Mucosa of rectum (tissue), 2 donors: ENCODE data around the gene VWC2.

Source experiments
- H3K27ac ChIP-seq, 2 donors: one replicate each; pipeline ENCODE4 v1.7.0; 2013; ENCODE audit warnings: inconsistent platforms in 2 of 2, low read depth in 2 of 2, low read length in 2 of 2
- H3K27me3 ChIP-seq, 2 donors: one replicate each; pipeline ENCODE4 v1.7.0; 2013; ENCODE audit warnings: low read length in 2 of 2; ENCODE audit not compliant: control insufficient read depth in 2 of 2, insufficient read depth in 2 of 2
- H3K36me3 ChIP-seq, 2 donors: one replicate each; pipeline ENCODE4 v1.7.0; 2013; ENCODE audit warnings: low read length in 2 of 2; ENCODE audit not compliant: control insufficient read depth in 2 of 2, insufficient read depth in 2 of 2
- H3K4me1 ChIP-seq, 2 donors: one replicate each; pipeline ENCODE4 v1.7.0; 2013; ENCODE audit warnings: low read length in 2 of 2, mild to moderate bottlenecking in 1 of 2; ENCODE audit not compliant: control insufficient read depth in 2 of 2, insufficient read depth in 2 of 2
- H3K4me3 ChIP-seq, 2 donors: one replicate each; pipeline ENCODE4 v1.7.0; 2013; ENCODE audit warnings: low read length in 2 of 2
- H3K9ac ChIP-seq, 2 donors: one replicate each; pipeline ENCODE4 v1.7.0; 2013; ENCODE audit warnings: low read length in 2 of 2, low read depth in 1 of 2, mild to moderate bottlenecking in 1 of 2
- H3K9me3 ChIP-seq, 2 donors: one replicate each; pipeline ENCODE4 v1.7.0; 2013; ENCODE audit warnings: low read length in 2 of 2; ENCODE audit not compliant: control insufficient read depth in 2 of 2
- donor health status: healthy.
- donor health status: Normal muscosa, but diverticular disease.

Gene VWC2

GRCh38 chr7:49780953-49781352 lies 7.5 kb downstream of the VWC2 start:
- H3K4me3 ChIP-seq = no peak overlapping the region
- H3K9ac ChIP-seq = no peak overlapping the region
- no peaks in the 10 kb centered on the region for H3K9me3 ChIP-seq
- no peak overlapping the region for H3K27ac ChIP-seq
- H3K27me3 ChIP-seq = peaks cover 1 to 2% of the 10 kb centered on the region in 2 donors
- peaks cover 0 to 1% of the 10 kb centered on the region in 2 donors for H3K4me1 ChIP-seq
- H3K36me3 ChIP-seq = no peaks in the 10 kb centered on the region

GRCh38 chr7:49781996-49782395 lies 8.6 kb downstream of the VWC2 start:
- Histone ChIP-seq H3K36me3 (no peaks in the 10 kb centered on the region), H3K4me1 (no peaks in the 10 kb centered on the region), H3K27me3 (no peaks in the 10 kb centered on the region)

GRCh38 chr7:49783446-49783845 lies 10.0 kb downstream of the VWC2 start:
- Histone ChIP-seq H3K27me3 (no peaks in the 10 kb centered on the region), H3K4me3 (no peak overlapping the region), H3K9ac (no peak overlapping the region), H3K36me3 (no peaks in the 10 kb centered on the region), H3K27ac (no peak overlapping the region), H3K4me1 (no peaks in the 10 kb centered on the region), H3K9me3 (no peaks in the 10 kb centered on the region)

More at GRCh38 chr7:49781996-49782395, 8.6 kb downstream of the VWC2 start:
- H3K9ac ChIP-seq = no peak overlapping the region
- no peak overlapping the region for H3K4me3 ChIP-seq
- H3K27ac ChIP-seq = no peak overlapping the region
- no peaks in the 10 kb centered on the region for H3K9me3 ChIP-seq

GRCh38 chr7:49787980-49788379 lies 14.5 kb downstream of the VWC2 start:
- Histone ChIP-seq H3K27ac (no peak overlapping the region), H3K36me3 (no peaks in the 10 kb centered on the region), H3K4me3 (no peak overlapping the region), H3K27me3 (no peaks in the 10 kb centered on the region), H3K4me1 (no peaks in the 10 kb centered on the region), H3K9me3 (no peaks in the 10 kb centered on the region), H3K9ac (no peak overlapping the region)

- H3K36me3 ChIP-seq = no peaks in the 10 kb centered on the region
- no peaks in the 10 kb centered on the region for H3K4me1 ChIP-seq
- H3K27ac ChIP-seq = no peak overlapping the region
- no peaks in the 10 kb centered on the region for H3K9me3 ChIP-seq
- no peaks in the 10 kb centered on the region for H3K27me3 ChIP-seq
- no peak overlapping the region for H3K9ac ChIP-seq
- no peak overlapping the region for H3K4me3 ChIP-seq
These were observed 15.1 kb downstream of the VWC2 start for GRCh38 chr7:49788455-49789059.

- no peaks in the 10 kb centered on the region for H3K36me3 ChIP-seq
- no peak overlapping the region for H3K27ac ChIP-seq
These were observed 16.3 kb downstream of the VWC2 start for GRCh38 chr7:49789736-49790135.

GRCh38 chr7:49790209-49790608 lies 16.8 kb downstream of the VWC2 start:
- Histone ChIP-seq H3K4me1 (no peaks in the 10 kb centered on the region), H3K9ac (no peak overlapping the region), H3K36me3 (no peaks in the 10 kb centered on the region), H3K27me3 (no peaks in the 10 kb centered on the region), H3K4me3 (no peak overlapping the region), H3K9me3 (no peaks in the 10 kb centered on the region), H3K27ac (no peak overlapping the region)

More at GRCh38 chr7:49789736-49790135, 16.3 kb downstream of the VWC2 start:
- no peak overlapping the region for H3K9ac ChIP-seq
- H3K27me3 ChIP-seq = no peaks in the 10 kb centered on the region
- no peak overlapping the region for H3K4me3 ChIP-seq
- no peaks in the 10 kb centered on the region for H3K4me1 ChIP-seq
- H3K9me3 ChIP-seq = no peaks in the 10 kb centered on the region

GRCh38 chr7:49791088-49791741 lies 17.8 kb downstream of the VWC2 start:
- no peaks in the 10 kb centered on the region for H3K27me3 ChIP-seq
- H3K9ac ChIP-seq = peak overlapping the region in 1 of 2 donors; percentile 10
- H3K4me3 ChIP-seq = no peak overlapping the region
- H3K4me1 ChIP-seq = no peaks in the 10 kb centered on the region
- no peaks in the 10 kb centered on the region for H3K9me3 ChIP-seq
- no peak overlapping the region for H3K27ac ChIP-seq
- no peaks in the 10 kb centered on the region for H3K36me3 ChIP-seq

GRCh38 chr7:49797987-49798660 lies 24.7 kb downstream of the VWC2 start:
- Histone ChIP-seq H3K27me3 (no peaks in the 10 kb centered on the region), H3K36me3 (no peaks in the 10 kb centered on the region), H3K4me3 (no peak overlapping the region), H3K9me3 (no peaks in the 10 kb centered on the region), H3K4me1 (no peaks in the 10 kb centered on the region), H3K27ac (no peak overlapping the region), H3K9ac (no peak overlapping the region)

- H3K27ac ChIP-seq = no peak overlapping the region
- H3K9me3 ChIP-seq = no peaks in the 10 kb centered on the region
- no peak overlapping the region for H3K9ac ChIP-seq
These were observed 26.6 kb downstream of the VWC2 start for GRCh38 chr7:49800031-49800430.

More at GRCh38 chr7:49800031-49800430, 26.6 kb downstream of the VWC2 start:
- no peak overlapping the region for H3K4me3 ChIP-seq
- H3K27me3 ChIP-seq = no peaks in the 10 kb centered on the region
- H3K4me1 ChIP-seq = no peaks in the 10 kb centered on the region
- H3K36me3 ChIP-seq = no peaks in the 10 kb centered on the region
